A549 (cell line): ENCODE measurements around the gene BFSP1. TPM values are rescaled to one million over a fixed set of nuclear protein-coding genes. Genes with fewer than 3 reads are reported as not detected.

ENCODE experiments used
- ATAC-seq, 2 experiments: fragments of 200-7000 bp in 1 of 2; fragments of >200 bp in 1 of 2; cut with Nextera tagmentation in 1 of 2; cut with Tn5 transposase in 1 of 2; 3 replicates each; pipeline versions ENCODE4 v1.8.0 to v1.9.1; 2018 to 2020; ENCODE audit warnings: mild to moderate bottlenecking in 1 of 2, moderate library complexity in 1 of 2
- CTCF ChIA-PET: fragments of 300-600 bp; sonication (Branson Sonifier 250); formaldehyde crosslinking; extraction: SDS; loops from one replicate; lab custom pipeline; 2021; ENCODE audit warnings: antibody characterized with exemption, inconsistent platforms; lab: Yijun Ruan, JAX
- POLR2A ChIA-PET: fragments of 350-600 bp; formaldehyde crosslinking; extraction: SDS; loops from one replicate; lab custom pipeline; 2021; ENCODE audit warnings: antibody characterized with exemption, inconsistent platforms; lab: Yijun Ruan, JAX
- DNase-seq, 2 experiments: peaks; one replicate each; pipeline versions ENCODE4 v3.0.0 to v3.0.0-alpha.2; 2011 to 2016; ENCODE audit warnings: low read depth in 1 of 2, low spot score in 1 of 2
- FAIRE-seq: peaks from 2 replicates; lab custom pipeline; 2011; peaks lifted over from hg19 to GRCh38; lab: Jason Lieb, UNC
- H3K27ac ChIP-seq, 2 experiments: fragments of >200 bp; sonication (Bioruptor Twin); formaldehyde crosslinking; 3 replicates each; pipeline ENCODE4 v1.5.1; 2016 to 2017
- H3K4me1 ChIP-seq: fragments of >200 bp; sonication (Bioruptor Twin); formaldehyde crosslinking; 3 replicates; pipeline ENCODE4 v1.6.1; 2016
- H3K4me2 ChIP-seq: fragments of >200 bp; sonication (Bioruptor Twin); formaldehyde crosslinking; 3 replicates; pipeline ENCODE4 v1.6.1; 2016
- H3K4me3 ChIP-seq: fragments of >200 bp; sonication (Bioruptor Twin); formaldehyde crosslinking; 3 replicates; pipeline ENCODE4 v1.5.1; 2016
- H3K9me3 ChIP-seq: fragments of >200 bp; sonication (Bioruptor Twin); formaldehyde crosslinking; 3 replicates; pipeline ENCODE4 v1.6.1; 2016
- CBX2 ChIP-seq: fragments of 200-600 bp; sonication (generic); IDR thresholded peaks from 2 replicates; pipeline ENCODE4 v1.6.1; 2016; ENCODE audit warnings: low read depth, mild to moderate bottlenecking, borderline replicate concordance
- CBX8 ChIP-seq: fragments of 200-600 bp; sonication (generic); IDR thresholded peaks from 2 replicates; pipeline ENCODE4 v1.6.1; 2016
- EHF ChIP-seq: fragments of 250-450 bp; sonication (Bioruptor Pico); IDR thresholded peaks from 2 replicates; pipeline ENCODE4 v1.5.0; 2020; ENCODE audit warnings: mild to moderate bottlenecking
- EHMT2 ChIP-seq: fragments of 200-600 bp; sonication (generic); IDR thresholded peaks from 2 replicates; pipeline ENCODE4 v1.6.1; 2016; ENCODE audit warnings: antibody characterized with exemption, low read depth, mild to moderate bottlenecking, moderate library complexity
- EP300 ChIP-seq, 2 experiments: fragments of >200 bp; sonication (Bioruptor Twin); formaldehyde crosslinking; IDR thresholded peaks; 2 replicates in 1 of 2; 3 replicates in 1 of 2; pipeline ENCODE4 v1.6.1; 2016 to 2017
- FOSB ChIP-seq: fragments of 250-450 bp; sonication (Bioruptor Pico); IDR thresholded peaks from 2 replicates; pipeline ENCODE4 v1.5.0; 2020; ENCODE audit warnings: mild to moderate bottlenecking, moderate library complexity
- GATA3 ChIP-seq: IDR thresholded peaks from 2 replicates; pipeline ENCODE4 v1.6.1; 2012; ENCODE audit warnings: borderline replicate concordance
- HDAC2 ChIP-seq: fragments of 200-600 bp; sonication (generic); IDR thresholded peaks from 2 replicates; pipeline ENCODE4 v1.6.1; 2016
- HMGXB4 ChIP-seq: fragments of 250-450 bp; sonication (Bioruptor Pico); IDR thresholded peaks from 2 replicates; pipeline ENCODE4 v1.5.0; 2021; ENCODE audit warnings: mild to moderate bottlenecking, moderate library complexity, borderline replicate concordance
- HOXB13 ChIP-seq: fragments of 250-450 bp; sonication (Bioruptor Pico); IDR thresholded peaks from 2 replicates; pipeline ENCODE4 v1.5.0; 2020; ENCODE audit warnings: low read depth, mild to moderate bottlenecking, moderate library complexity
- HOXB5 ChIP-seq: fragments of 250-450 bp; sonication (Bioruptor Pico); IDR thresholded peaks from 2 replicates; pipeline ENCODE4 v1.5.0; 2020; ENCODE audit warnings: mild to moderate bottlenecking, moderate library complexity
- JUN ChIP-seq, 2 experiments: fragments of >200 bp; sonication (Bioruptor Twin); formaldehyde crosslinking; IDR thresholded peaks; 2 replicates in 1 of 2; 3 replicates in 1 of 2; pipeline ENCODE4 v1.6.1; 2016 to 2017
- JUNB ChIP-seq: fragments of >200 bp; sonication (Bioruptor Twin); formaldehyde crosslinking; IDR thresholded peaks from 2 replicates; pipeline ENCODE4 v1.6.1; 2016
- KDM5A ChIP-seq: fragments of 200-600 bp; sonication (generic); IDR thresholded peaks from 2 replicates; pipeline ENCODE4 v1.6.1; 2016; ENCODE audit warnings: antibody characterized with exemption, mild to moderate bottlenecking
- MAFK ChIP-seq: fragments of 450-650 bp; IDR thresholded peaks from 2 replicates; pipeline ENCODE4 v1.6.1; 2014; ENCODE audit not compliant: partially characterized antibody
- MAZ ChIP-seq: fragments of 150-350 bp; IDR thresholded peaks from 2 replicates; pipeline ENCODE4 v1.6.1; 2014; ENCODE audit warnings: antibody characterized with exemption, low read depth, low read length, borderline replicate concordance
- MYC ChIP-seq: IDR thresholded peaks from 2 replicates; pipeline ENCODE4 v1.6.1; 2012; ENCODE audit warnings: mild to moderate bottlenecking, inconsistent platforms, low read length, improper control_type of control experiment, borderline replicate concordance
- NR3C1 ChIP-seq: fragments of >200 bp; sonication (Bioruptor Twin); formaldehyde crosslinking; IDR thresholded peaks from 3 replicates; pipeline ENCODE4 v1.6.1; 2017
- PHF8 ChIP-seq: fragments of 200-600 bp; sonication (generic); IDR thresholded peaks from 2 replicates; pipeline ENCODE4 v1.6.1; 2016; ENCODE audit warnings: low read depth, mild to moderate bottlenecking, antibody characterized with exemption, moderate library complexity, borderline replicate concordance
- POLR2A ChIP-seq: IDR thresholded peaks from 2 replicates; pipeline ENCODE4 v1.6.1; 2012; ENCODE audit warnings: mild to moderate bottlenecking, low read length
- POLR2AphosphoS2 ChIP-seq: conservative IDR thresholded peaks from 2 replicates; pipeline ENCODE4 v1.6.1; 2012; ENCODE audit warnings: low read length, improper control_type of control experiment, inconsistent platforms
- RARB ChIP-seq: fragments of 250-450 bp; sonication (Bioruptor Pico); IDR thresholded peaks from 2 replicates; pipeline ENCODE4 v1.8.0; 2021; ENCODE audit warnings: mild to moderate bottlenecking, moderate library complexity
- RCOR1 ChIP-seq: fragments of 150-350 bp; IDR thresholded peaks from 2 replicates; pipeline ENCODE4 v1.6.1; 2014; ENCODE audit warnings: antibody characterized with exemption, low read length, low read depth
- TFCP2L1 ChIP-seq: fragments of 250-450 bp; sonication (Bioruptor Pico); IDR thresholded peaks from 2 replicates; pipeline ENCODE4 v1.5.0; 2021; ENCODE audit warnings: mild to moderate bottlenecking
- ZNF302 ChIP-seq: fragments of 250-450 bp; sonication (Bioruptor Pico); IDR thresholded peaks from 2 replicates; pipeline ENCODE4 v1.9.0; 2021; ENCODE audit warnings: inconsistent platforms, mild to moderate bottlenecking, moderate library complexity
- ZSCAN20 ChIP-seq: fragments of 250-450 bp; sonication (Bioruptor Pico); IDR thresholded peaks from 2 replicates; pipeline ENCODE4 v1.8.0; 2022; ENCODE audit warnings: mild to moderate bottlenecking, moderate library complexity
- WGBS: methylation state at CpG from one replicate; pipeline ENCODE4 v1.1.6; 2017; ENCODE audit errors: missing lambda C conversion rate; 5-methylcytosine and 5-hydroxymethylcytosine counted together
- polyA plus RNA-seq, 4 experiments: library from polyadenylated mRNA; depleted of rRNA in 3 of 4; stranded (reverse); fragments of >200 nt; fragmentation: RNase III in 1 of 4; extraction: RNeasy Plus Mini Kit Qiagen cat#74134 plus additional on column Dnase treatment in 1 of 4; gene quantifications; 2 replicates in 3 of 4; 3 replicates in 1 of 4; pipeline ENCODE4 v1.2.3, GENCODE V29; 2011 to 2017
- TF ChIP-seq, protein P1 (sequence below): fragments of 250-450 bp; sonication (Bioruptor Pico); IDR thresholded peaks from 2 replicates; pipeline ENCODE4 v1.5.0; 2020; ENCODE audit warnings: low read depth, mild to moderate bottlenecking, moderate library complexity
- TF ChIP-seq, protein P2 (sequence below): fragments of 450-650 bp; IDR thresholded peaks from 2 replicates; pipeline ENCODE4 v1.6.1; 2014; ENCODE audit warnings: antibody characterized with exemption
- TF ChIP-seq, protein P3 (sequence below): fragments of >200 bp; sonication (Bioruptor Twin); formaldehyde crosslinking; IDR thresholded peaks from 3 replicates; pipeline ENCODE4 v1.6.1; 2016

Gene BFSP1
- polyA plus RNA-seq, 2 of the 4 experiments (the other 2 are of a cell fraction), result 7.2 to 8.3 TPM

DNA sequence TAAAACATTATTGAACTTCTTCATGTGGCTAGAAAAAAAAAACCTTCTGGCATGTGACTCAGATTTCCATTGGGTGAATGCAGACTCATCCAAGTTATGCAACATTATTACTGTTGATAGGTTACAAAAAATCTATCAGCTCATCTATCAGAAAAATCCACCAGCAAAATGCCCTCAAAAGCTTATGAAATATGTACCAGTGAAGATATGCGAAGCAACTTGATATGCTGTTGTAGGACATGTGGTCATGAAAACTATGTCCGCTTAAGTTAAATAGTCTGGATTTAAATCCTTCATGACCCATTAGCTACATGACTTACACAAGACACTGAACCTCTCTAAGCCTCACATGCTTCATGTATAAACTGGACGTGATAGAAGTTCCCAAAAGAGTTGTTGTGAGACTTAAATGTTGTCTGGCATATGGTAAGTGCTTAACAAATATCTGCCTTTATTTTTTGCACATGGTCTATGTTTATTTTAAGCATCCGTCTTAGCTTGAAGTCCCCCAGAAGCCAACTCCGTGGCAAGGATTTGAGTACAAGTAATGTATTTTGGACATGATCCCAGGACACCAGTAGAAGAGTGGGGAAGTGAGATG lies 12.5 kb upstream of the BFSP1 start (continued):
- TF ChIP-seq EHMT2 (no peak), CBX8 (no peak), ZNF302 (CRISPR knock-in tag) (no peak), POLR2A (no peak), RARB (no peak), ZSCAN20 (CRISPR knock-in tag) (no peak)
- TF ChIP-seq, protein P1, sequence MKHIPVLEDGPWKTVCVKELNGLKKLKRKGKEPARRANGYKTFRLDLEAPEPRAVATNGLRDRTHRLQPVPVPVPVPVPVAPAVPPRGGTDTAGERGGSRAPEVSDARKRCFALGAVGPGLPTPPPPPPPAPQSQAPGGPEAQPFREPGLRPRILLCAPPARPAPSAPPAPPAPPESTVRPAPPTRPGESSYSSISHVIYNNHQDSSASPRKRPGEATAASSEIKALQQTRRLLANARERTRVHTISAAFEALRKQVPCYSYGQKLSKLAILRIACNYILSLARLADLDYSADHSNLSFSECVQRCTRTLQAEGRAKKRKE (CRISPR knock-in tag), result no peak

DNA sequence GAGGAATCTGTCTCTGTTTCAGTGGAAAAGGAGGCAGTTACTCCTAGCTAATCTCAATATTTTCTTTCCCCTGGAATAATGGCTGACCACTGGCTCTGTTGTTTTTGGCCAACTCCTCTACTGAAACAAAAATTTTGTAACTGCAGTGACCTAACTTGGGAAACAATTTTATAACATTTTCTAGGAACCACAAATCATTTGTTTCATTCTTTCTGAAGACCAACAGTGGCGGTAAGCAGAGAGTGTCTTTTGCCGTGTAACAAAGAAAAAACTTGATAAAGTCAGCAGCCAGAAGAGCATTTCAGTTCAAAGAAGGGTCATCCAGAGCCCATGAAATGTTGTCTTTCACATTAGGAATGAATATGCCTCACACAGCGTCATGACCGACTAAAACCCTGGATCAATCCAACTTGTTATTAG lies 11.8 kb upstream of the BFSP1 start:
- Histone ChIP-seq H3K27ac (0 out of 6 replicates have a peak overlapping the region, but pooled peaks of 1 of the 2 experiments have one; percentile 1), H3K9me3 (no peaks in the 10 kb centered on the region)
- WGBS, result 94% methylated on average over 4 of the region's 4 CpGs
- no peak for DNase-seq
- CTCF ChIA-PET, result interaction anchor here (0.5 to 21.9 kb wide), 10 partner anchors 14 to 356 kb away, joined by 3 to 501 read pairs (median 4); partner anchors contain the start of gene DSTN
- no peak for TF ChIP-seq POLR2AphosphoS2
- no peak for TF ChIP-seq JUNB
- no peak for TF ChIP-seq GATA3
- no peak for TF ChIP-seq NR3C1
- TF ChIP-seq, protein P2, sequence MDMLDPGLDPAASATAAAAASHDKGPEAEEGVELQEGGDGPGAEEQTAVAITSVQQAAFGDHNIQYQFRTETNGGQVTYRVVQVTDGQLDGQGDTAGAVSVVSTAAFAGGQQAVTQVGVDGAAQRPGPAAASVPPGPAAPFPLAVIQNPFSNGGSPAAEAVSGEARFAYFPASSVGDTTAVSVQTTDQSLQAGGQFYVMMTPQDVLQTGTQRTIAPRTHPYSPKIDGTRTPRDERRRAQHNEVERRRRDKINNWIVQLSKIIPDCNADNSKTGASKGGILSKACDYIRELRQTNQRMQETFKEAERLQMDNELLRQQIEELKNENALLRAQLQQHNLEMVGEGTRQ, result no peak
- TF ChIP-seq POLR2A, result no peak
- no peak for TF ChIP-seq TFCP2L1 (CRISPR knock-in tag)
- TF ChIP-seq KDM5A, result no peak
- TF ChIP-seq RCOR1, result no peak
- TF ChIP-seq HDAC2, result no peak
- TF ChIP-seq, all 56 proteins: peak for 0
- Histone ChIP-seq H3K4me3 (no peak overlapping the region), H3K4me2 (no peak overlapping the region), H3K4me1 (peaks cover 25% of the 10 kb centered on the region)
- POLR2A ChIA-PET, result interaction anchor here (1.1 to 3.4 kb wide), 3 partner anchors 15 to 28 kb away, joined by 4 to 20 read pairs (median 5); partner anchors contain the start of gene DSTN
- ATAC-seq (no peak), FAIRE-seq (no peak)

GRCh38 chr20:17542481-17542880 lies 11.3 kb upstream of the BFSP1 start:
- H3K27ac ChIP-seq, result no peak overlapping the region
- H3K4me1 ChIP-seq, result peaks cover 30% of the 10 kb centered on the region
- POLR2A ChIA-PET, result interaction anchor here (1.1 to 3.4 kb wide), 2 partner anchors 15 to 29 kb away, joined by 5 to 20 read pairs; no protein-coding TSS in a partner anchor
- no peak overlapping the region for H3K4me2 ChIP-seq
- no peak for TF ChIP-seq JUNB
- no peak for TF ChIP-seq FOSB
- TF ChIP-seq PHF8, result no peak
- TF ChIP-seq EHF, result no peak
- TF ChIP-seq MAZ, result no peak
- no peak for TF ChIP-seq RARB
- TF ChIP-seq HOXB13 (CRISPR knock-in tag), result no peak
- TF ChIP-seq, protein P1 (CRISPR knock-in tag), result no peak
- no peak for TF ChIP-seq CBX2
- TF ChIP-seq, protein P3, sequence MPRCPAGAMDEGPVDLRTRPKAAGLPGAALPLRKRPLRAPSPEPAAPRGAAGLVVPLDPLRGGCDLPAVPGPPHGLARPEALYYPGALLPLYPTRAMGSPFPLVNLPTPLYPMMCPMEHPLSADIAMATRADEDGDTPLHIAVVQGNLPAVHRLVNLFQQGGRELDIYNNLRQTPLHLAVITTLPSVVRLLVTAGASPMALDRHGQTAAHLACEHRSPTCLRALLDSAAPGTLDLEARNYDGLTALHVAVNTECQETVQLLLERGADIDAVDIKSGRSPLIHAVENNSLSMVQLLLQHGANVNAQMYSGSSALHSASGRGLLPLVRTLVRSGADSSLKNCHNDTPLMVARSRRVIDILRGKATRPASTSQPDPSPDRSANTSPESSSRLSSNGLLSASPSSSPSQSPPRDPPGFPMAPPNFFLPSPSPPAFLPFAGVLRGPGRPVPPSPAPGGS, result no peak
- TF ChIP-seq JUN (IDR thresholded peaks at IDR 0.05), result no peak
- TF ChIP-seq HMGXB4 (CRISPR knock-in tag), result no peak
- TF ChIP-seq HDAC2, result no peak
- TF ChIP-seq MYC, result no peak
- no peak for TF ChIP-seq EP300 (IDR thresholded peaks at IDR 0.05)
- no peak for TF ChIP-seq HOXB5 (CRISPR knock-in tag)
- TF ChIP-seq CBX8, result no peak
- TF ChIP-seq MAFK, result no peak
- no peak overlapping the region for H3K4me3 ChIP-seq
- WGBS, result 82% methylated on average over 1 of the region's 1 CpG
- no peaks in the 10 kb centered on the region for H3K9me3 ChIP-seq
- FAIRE-seq (no peak), DNase-seq (no peak), ATAC-seq (no peak)
- CTCF ChIA-PET, result interaction anchor here (0.5 to 21.9 kb wide), 10 partner anchors 15 to 357 kb away, joined by 3 to 501 read pairs (median 4); partner anchors contain the start of gene DSTN
